Esophagus muscularis mucosa (tissue), 3 donors: ENCODE results near the gene AMIGO3.

Source experiments
- CTCF ChIP-seq, 3 experiments: fragments of 200-600 bp in 2 of 3; fragments of 450-650 bp in 1 of 3; sonication (generic) in 2 of 3; IDR thresholded peaks; one replicate each; pipeline ENCODE4 v1.5.1; 2017 to 2019; ENCODE audit warnings: antibody characterized with exemption in 3 of 3, mild to moderate bottlenecking in 2 of 3, moderate library complexity in 1 of 3
- POLR2A ChIP-seq: fragments of 450-650 bp; IDR thresholded peaks from one replicate; pipeline ENCODE4 v1.6.1; 2017; ENCODE audit warnings: antibody characterized with exemption, moderate library complexity, mild to moderate bottlenecking, low read depth

DNA sequence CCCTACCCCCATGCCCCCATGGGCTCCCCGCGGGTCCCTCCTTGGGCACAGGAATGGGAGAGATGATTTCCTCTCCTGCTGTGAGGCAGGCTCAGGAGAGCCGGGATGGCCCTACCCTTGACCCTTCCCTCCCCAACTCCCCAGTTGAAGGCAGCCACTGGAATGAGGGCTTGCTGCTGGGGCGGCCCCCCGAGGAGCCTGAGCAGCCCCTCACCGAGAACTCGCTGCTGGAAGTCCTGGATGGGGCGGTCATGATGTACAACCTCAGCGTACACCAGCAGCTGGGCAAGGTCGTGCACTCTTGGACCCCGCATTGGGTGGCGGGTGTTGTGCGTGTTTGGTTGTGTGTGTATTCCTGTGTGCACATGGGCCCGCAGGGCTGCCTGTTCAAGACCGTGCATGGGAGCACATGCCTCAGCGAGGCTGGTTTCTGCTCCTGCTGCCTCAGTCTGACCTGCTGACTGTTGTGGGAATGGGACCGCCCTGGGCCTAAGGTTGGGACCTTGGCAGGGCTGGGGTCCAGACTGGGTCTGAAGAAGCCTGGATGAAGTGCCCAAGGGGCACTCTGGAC, 14.0 kb downstream of the AMIGO3 start:
- no peak for TF ChIP-seq CTCF (IDR thresholded peaks at IDR 0.05)
- no peak for TF ChIP-seq POLR2A
